ENCODE results near the gene TMEM132A.

DNA sequence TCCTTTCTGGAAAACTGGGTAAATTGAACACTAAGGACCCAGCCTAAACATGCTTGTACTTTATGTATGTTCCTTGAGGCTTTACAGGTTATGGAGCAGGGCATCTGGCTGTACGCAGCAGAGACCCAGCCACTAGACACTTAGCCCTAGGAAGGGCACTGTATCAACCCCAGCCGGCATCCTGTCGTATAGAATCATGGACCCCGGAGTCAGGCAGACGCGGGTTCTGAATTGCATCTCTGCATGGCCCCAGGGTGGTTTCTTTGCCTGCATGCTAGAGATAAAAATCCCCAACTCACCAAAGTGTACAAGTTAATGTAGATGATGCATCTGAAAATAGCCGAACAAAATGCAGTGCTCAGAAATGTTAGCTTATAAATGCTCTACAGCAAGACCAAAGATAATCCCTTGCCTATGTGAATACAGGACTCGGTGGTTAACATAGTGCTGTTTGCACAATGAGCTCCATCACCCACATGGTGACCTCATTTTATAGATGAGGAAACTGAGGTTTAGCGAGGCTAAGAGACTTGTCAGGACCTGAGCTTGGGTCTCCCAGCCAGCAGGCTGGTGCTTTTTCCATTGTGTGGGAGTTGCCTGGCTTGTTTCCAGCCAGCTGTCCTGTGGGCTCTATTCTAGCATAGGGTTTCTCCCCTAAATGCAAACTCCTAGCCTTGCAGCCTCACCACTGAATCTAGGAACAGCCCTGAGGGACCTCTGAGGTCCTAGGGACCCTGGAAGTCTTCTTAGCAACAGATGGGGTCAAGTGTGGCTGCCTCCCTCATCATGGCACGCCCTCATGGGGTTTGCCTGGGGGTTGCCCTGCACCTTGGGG lies 54.5 kb downstream of the TMEM132A start:
- TF ChIP-seq HMG20A (CRISPR knock-in tag; conservative IDR thresholded peaks at IDR 0.05) (no peak), RBM22 (IDR thresholded peaks at IDR 0.05; ENCODE audit: low read depth, low read length, poor library complexity, severe bottlenecking) (no peak), IRF2 (CRISPR knock-in tag; IDR thresholded peaks at IDR 0.05) (no peak), ZBTB7A (IDR thresholded peaks at IDR 0.05; ENCODE audit: borderline replicate concordance, control insufficient read depth, low read depth, low read length) (no peak), EZH2 (IDR thresholded peaks at IDR 0.05; ENCODE audit: borderline replicate concordance, low read depth, low read length) (no peak), CTCF (IDR thresholded peaks at IDR 0.05 in 2 of 3, conservative IDR thresholded peaks at IDR 0.05 in 1 of 3; ENCODE audit: insufficient read depth in 2 of 3, low read depth in 1 of 3, low read length in 3 of 3) (no peak), CHCHD3 (CRISPR knock-in tag; IDR thresholded peaks at IDR 0.05) (no peak)
